Bronchial epithelial cell (primary cell): ENCODE measurements around the gene FRMD4A. TPM values are rescaled to one million over a fixed set of nuclear protein-coding genes. Genes with fewer than 3 reads are reported as not detected.

Experiments
- DNase-seq: peaks from one replicate; pipeline ENCODE4 v3.0.0-alpha.2; 2010; ENCODE audit warnings: low read depth
- FAIRE-seq: peaks from 2 replicates; lab custom pipeline; 2011; peaks lifted over from hg19 to GRCh38; lab: Jason Lieb, UNC
- H3K27me3 ChIP-seq: 2 replicates; pipeline ENCODE4 v1.5.1; 2011; ENCODE audit warnings: low read length; ENCODE audit not compliant: control insufficient read depth, insufficient read depth
- H3K36me3 ChIP-seq: 2 replicates; pipeline ENCODE4 v1.5.1; 2011; ENCODE audit warnings: low read length; ENCODE audit not compliant: control insufficient read depth, insufficient read depth
- H3K4me3 ChIP-seq: 2 replicates; pipeline ENCODE4 v1.5.1; 2011; ENCODE audit warnings: mild to moderate bottlenecking, low read depth, low read length, control low read depth
- total RNA-seq: library from RNA; depleted of rRNA; stranded (reverse); fragments of >200 nt; gene quantifications from 2 replicates; pipeline ENCODE4 v1.2.1, GENCODE V29; 2014
- TF ChIP-seq, protein P1 (sequence below): IDR thresholded peaks from 2 replicates; pipeline ENCODE4 v1.5.1; 2011; ENCODE audit warnings: mild to moderate bottlenecking, moderate library complexity, low read length, control low read depth, inconsistent platforms; ENCODE audit not compliant: insufficient read depth, severe bottlenecking

FRMD4A gene
- total RNA-seq, 1 donor from 2014 or later, result 3.2 TPM

DNA sequence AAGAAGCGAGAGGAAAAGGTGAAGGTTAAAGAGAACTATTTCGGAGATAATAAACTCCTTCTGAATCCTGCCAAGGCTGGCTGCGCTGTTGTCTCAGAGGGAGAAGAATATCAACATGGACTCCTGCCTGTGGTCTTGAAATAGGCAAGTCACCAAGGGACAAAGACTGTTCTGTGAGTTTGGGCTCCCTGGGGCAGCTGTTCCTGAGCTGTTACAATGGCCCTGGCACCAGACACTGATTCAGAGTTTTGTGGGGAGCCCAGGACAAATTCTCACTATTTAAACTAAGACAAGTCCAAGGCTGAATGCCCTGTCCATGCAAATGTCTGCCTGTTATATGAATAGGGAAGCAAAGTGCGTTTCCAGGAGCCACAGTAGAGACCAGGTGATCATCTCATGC lies 662.6 kb downstream of the FRMD4A start:
- TF ChIP-seq, protein P1, sequence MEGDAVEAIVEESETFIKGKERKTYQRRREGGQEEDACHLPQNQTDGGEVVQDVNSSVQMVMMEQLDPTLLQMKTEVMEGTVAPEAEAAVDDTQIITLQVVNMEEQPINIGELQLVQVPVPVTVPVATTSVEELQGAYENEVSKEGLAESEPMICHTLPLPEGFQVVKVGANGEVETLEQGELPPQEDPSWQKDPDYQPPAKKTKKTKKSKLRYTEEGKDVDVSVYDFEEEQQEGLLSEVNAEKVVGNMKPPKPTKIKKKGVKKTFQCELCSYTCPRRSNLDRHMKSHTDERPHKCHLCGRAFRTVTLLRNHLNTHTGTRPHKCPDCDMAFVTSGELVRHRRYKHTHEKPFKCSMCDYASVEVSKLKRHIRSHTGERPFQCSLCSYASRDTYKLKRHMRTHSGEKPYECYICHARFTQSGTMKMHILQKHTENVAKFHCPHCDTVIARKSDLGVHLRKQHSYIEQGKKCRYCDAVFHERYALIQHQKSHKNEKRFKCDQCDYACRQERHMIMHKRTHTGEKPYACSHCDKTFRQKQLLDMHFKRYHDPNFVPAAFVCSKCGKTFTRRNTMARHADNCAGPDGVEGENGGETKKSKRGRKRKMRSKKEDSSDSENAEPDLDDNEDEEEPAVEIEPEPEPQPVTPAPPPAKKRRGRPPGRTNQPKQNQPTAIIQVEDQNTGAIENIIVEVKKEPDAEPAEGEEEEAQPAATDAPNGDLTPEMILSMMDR, result no peak
- Histone ChIP-seq H3K27me3 (no peaks in the 10 kb centered on the region), H3K4me3 (no peak overlapping the region), H3K36me3 (peaks cover 6% of the 10 kb centered on the region)
- no peak for FAIRE-seq
- DNase-seq, result no peak

DNA sequence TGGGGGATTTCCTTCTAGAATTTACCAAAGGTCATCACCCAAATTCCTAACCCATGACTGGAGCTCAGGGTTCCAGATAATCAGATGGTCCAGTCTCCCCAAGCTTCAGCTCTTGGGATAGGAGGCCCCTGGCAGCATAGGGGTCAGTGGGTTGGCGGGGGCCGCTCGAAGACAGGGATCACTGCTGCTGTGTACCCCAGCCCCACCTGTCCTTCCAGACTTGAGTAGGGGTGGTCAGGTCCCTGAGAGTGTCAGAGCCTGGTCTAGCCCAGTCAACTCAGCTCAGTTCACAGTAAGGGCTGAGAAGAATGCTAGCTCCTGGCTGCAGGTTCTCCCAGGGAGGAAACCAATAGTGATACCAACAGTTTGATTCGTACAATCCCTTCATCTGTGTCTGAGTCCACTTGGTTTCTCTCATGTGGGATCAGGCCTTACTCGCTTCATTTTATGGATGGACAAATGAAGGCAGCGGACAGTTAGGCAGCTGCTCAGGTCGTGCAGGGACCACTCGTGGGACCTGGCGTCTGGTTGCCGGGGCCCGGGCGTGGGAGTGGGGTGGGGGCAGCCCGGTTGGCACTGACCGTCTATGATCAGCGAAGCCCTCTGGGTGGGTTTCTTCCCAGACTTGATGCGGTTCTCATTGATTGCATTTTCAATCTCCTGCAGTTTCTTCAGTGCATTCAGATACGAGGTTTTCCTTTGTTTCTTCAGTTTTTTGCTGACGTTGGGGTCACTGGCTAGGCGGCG lies 665.0 kb downstream of the FRMD4A start:
- no peak for FAIRE-seq
- peaks cover 6% of the 10 kb centered on the region for H3K36me3 ChIP-seq

DNA sequence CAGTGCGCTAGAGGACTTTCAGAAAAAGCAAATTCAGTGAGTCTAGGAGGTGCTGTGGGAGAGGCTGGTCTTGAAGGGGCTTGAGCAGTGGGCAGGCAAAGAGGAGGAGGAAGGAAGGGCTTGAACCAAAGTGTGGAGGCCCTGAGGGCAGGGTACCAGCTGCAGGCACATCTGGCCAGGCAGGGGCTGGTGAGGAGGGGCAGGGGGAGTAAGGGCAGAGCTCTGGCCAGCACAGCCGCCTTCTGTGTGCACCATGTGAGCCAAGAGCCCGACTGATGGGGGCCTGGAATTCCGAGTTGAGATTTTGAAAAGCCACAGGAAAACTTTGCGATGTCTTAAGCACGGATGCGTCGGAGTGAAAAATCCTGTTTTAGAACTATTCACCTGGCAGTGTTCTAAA lies 669.5 kb downstream of the FRMD4A start:
- TF ChIP-seq, protein P1, result no peak
- FAIRE-seq (no peak), DNase-seq (no peak)
- H3K4me3 ChIP-seq, result no peak overlapping the region
- peaks cover 8% of the 10 kb centered on the region for H3K36me3 ChIP-seq
- H3K27me3 ChIP-seq, result no peaks in the 10 kb centered on the region

More for the DNA sequence above, 665.0 kb downstream of the FRMD4A start:
- TF ChIP-seq, protein P1, result no peak
- H3K27me3 ChIP-seq, result no peaks in the 10 kb centered on the region
- no peak overlapping the region for H3K4me3 ChIP-seq
- no peak for DNase-seq

DNA sequence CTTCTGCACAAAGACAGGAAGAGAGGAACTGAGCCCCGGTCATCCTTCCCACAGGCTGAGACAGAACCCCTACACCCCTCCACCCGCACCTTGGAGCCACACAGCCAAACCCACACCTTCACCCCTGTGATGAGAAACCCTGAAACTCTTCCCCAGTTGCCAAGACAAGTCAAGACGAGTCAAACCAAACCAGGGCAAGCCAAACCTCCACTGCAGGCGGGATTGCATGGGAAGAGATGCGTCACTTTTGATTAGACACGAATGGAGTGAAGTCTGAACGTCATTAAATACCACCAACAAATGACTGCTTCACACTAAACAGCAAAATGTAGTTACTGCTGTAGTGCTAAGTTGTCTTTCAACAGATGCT lies 670.2 kb downstream of the FRMD4A start:
- H3K4me3 ChIP-seq, result no peak overlapping the region
- peaks cover 5% of the 10 kb centered on the region for H3K36me3 ChIP-seq
- peak; percentile 83 for FAIRE-seq
- TF ChIP-seq, protein P1, result no peak
- no peaks in the 10 kb centered on the region for H3K27me3 ChIP-seq
- peak; percentile 95 for DNase-seq

DNA sequence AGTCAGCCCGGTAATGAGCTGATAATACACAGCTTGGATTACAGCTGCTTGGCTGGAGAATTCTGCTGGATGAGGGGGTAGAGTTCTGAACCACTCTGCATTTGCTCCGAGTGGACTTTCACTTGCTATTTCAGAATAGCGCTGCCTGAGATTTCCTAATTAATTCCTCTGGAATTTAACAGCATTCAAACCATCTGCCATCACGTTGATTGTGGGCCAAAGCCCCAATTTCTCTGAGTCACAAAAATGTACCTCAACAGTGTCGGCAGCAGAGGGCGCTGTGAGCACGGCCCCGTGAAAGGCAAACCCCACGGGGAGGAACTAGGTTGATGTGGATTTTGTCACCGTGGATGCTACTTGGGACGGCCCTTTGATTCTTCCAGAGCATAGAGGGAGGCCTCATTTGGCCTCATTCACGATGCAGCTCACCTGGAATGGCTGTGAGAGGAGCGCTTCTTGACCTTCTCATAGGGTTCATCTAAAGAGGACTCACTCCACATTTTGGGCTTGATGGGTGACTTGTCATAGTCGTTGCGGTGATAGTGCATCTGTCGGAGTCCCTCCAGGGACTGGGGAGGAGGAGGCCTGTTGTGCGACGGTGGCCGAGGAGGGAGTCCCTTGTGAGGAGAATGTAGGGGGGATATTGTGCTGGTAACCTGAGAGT lies 670.7 kb downstream of the FRMD4A start:
- no peaks in the 10 kb centered on the region for H3K27me3 ChIP-seq
- TF ChIP-seq, protein P1, result peak; percentile 85
- H3K4me3 ChIP-seq, result no peak overlapping the region
- peaks cover 4% of the 10 kb centered on the region for H3K36me3 ChIP-seq
- DNase-seq (peak; percentile 58), FAIRE-seq (peak; percentile 96)
